ENCODE data around the gene PACRG.

GRCh38 chr6:162849269-162849668, 121.5 kb downstream of the PACRG start:
- no peak for TF ChIP-seq POLR2A (IDR thresholded peaks at IDR 0.05; ENCODE audit: low read length)
- TF ChIP-seq GATA1 (IDR thresholded peaks at IDR 0.05; ENCODE audit: low read depth, low read length) = no peak
